Ammon's horn (tissue), 1 donor: ENCODE measurements around the gene PRSS3.
"Not testable (repeated sequence)": the region's sequence is repeated elsewhere in the genome, so short reads cannot be mapped to it uniquely, and the experiment has no call there.

Source experiments
- DNase-seq: peaks from one replicate; pipeline ENCODE4 v3.0.0-alpha.2; 2016; ENCODE audit warnings: low spot score

The PRSS3 gene

DNA sequence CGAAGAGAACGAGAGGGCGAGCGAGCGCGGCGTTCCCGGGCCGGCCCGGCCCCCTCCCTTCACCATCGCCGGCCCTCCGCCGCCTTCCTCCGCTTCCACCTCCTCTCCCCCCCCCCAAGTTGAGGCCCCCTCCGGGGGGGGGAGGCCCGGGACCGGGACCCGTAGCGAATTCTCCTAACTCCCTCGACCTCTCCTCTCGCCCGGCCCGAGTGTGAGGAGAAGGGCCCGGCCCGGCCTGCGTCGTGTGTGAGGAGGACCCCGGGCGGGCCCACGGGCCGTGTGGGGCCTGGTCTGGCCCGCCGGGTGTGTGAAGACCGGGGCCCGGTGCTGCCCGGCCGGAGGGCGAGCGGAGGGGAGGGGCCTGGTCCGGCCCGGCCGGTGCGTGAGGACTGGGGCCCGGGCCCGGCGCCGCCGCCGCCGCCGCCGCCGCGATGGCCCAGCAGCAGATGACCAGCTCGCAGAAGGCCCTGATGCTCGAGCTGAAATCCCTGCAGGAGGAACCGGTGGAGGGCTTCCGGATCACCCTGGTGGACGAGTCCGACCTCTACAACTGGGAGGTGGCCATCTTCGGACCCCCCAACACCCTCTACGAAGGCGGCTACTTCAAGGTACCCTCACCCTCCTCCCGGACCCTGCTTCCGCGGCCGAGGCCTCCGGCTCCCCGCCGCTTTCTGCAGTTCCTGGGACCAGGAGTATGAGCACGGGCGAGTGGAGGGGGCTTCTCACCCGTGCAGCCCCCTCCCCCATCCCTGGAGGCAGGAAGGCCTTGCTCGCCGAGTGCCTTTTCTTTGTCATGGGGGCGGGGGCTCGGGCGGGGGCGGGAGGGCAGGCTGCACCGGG is 22.2 kb downstream of the PRSS3 start:
- DNase-seq, result peak; percentile 27

DNA sequence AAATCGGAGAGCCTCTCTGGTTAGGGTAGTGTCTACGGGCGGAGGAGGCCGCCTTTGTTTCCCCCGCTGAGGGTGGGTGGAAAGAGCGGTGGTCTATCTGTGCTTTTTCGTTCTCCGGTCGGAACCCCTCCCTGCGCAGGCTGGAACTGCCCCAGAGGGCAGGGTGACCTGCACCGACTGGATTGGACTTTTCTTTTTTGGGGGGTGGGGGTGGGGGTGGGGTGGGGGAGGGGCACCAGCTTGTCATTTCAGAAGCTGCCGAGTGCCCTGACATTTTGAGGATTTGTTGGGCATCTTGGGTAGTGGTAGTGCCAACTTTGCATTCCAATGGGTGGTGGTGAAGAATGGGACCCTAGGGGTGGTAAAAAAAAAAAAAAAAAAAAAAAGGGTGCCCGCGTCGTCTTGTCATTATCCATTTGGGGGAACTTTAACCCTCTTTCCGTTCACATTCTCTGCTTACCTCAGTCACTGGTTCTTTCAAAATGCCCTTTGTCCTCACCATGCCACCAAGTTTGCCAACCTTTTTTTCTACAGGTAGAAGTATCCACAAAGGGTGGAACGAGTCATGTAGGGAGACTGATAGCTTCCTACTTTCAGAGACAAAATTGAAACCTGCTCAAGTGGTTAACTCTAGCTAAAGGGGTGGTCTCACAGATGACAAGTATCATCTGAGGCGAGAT is 22.9 kb downstream of the PRSS3 start:
- DNase-seq, result peak; percentile 16

GRCh38 chr9:33818847-33819500 is 23.6 kb downstream of the PRSS3 start:
- no peak for DNase-seq

- DNase-seq, result peak; percentile 38
Measured at GRCh38 chr9:33820231-33820745, 24.9 kb downstream of the PRSS3 start.

DNA sequence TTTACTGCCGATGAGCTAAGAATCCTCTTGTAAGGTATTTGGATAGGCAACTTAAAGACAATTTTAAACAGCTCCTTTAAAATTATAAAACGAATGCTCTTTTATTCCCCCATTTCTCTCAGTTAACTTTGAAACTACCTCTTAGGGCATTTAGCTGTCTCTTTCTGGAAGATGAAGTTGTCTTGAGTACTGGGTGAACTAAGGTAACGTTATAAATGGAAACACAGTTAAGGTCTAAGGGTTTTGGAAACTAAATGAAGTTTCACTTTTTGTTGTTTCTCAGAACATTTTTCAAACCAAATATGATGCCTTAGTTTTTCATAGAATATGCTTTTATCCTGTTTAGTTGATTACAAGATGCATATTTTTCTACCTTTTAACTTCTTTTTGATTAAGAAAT is 28.4 kb downstream of the PRSS3 start:
- no peak for DNase-seq

GRCh38 chr9:33827285-33827684 is 31.9 kb downstream of the PRSS3 start:
- not testable (repeated sequence) for DNase-seq

DNA sequence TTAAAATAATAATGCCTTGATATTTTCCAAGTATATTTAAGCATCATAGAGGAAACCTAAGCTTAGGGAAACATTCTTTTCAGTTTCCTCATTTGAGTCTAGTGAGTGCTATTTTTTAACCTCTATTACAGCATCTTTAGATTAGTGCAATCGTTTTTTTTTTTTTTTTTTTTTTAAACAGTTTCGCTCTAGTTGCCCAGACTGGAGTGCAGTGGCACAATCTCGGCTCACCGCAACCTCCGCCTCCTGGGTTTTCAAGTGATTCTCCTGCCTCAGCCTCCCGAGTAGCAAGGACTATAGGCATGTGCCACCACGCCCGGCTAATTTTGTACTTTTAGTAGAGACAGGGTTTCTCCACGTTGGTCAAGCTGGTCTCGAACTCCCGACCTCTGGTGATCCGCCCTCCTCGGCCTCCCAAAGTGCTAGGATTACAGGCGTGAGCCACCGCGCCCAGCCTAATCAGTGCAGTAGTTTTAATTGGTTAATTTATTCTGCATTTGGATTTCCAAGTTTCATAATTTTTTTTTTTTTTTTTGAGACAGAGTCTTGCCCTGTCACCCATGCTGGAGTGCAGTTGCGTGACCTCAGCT is 34.4 kb downstream of the PRSS3 start:
- DNase-seq, result not testable (repeated sequence)

DNA sequence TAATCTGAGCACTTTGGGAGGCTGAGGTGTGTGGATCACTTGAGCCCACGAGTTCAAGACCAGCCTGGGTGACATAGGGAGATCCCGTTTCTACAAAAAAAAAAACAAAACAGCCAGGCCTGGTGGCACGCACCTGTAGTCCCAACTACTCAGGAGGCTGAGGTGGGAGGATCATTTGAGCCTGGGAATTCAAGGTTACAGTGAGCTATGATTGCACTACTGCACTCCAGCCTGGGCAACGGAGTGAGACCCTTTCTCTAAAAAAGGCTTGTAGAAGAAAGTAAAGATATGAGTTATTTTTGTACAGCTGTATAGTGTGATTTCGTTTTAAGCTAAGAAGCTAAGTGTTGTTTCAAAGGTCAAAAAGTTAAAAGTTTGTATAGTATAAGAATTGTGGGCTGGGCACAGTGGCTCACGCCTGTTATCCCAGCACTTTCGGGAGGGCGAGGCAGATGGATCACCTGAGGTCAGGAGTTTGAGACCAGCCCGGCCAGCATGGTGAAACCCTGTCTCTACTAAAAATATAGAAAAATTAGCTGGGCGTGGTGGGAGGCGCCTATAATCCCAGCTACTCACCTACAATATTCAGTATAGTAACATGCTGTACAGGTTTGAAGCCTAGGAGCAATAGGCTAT is 40.4 kb downstream of the PRSS3 start:
- no peak for DNase-seq

- not testable (repeated sequence) for DNase-seq
Measured at GRCh38 chr9:33836261-33836660, 40.9 kb downstream of the PRSS3 start.

GRCh38 chr9:33837138-33837537 is 41.8 kb downstream of the PRSS3 start:
- DNase-seq, result no peak

GRCh38 chr9:33840381-33840780 is 45.0 kb downstream of the PRSS3 start:
- DNase-seq, result no peak

- DNase-seq, result no peak
Measured at GRCh38 chr9:33843312-33843961, 48.1 kb downstream of the PRSS3 start.

DNA sequence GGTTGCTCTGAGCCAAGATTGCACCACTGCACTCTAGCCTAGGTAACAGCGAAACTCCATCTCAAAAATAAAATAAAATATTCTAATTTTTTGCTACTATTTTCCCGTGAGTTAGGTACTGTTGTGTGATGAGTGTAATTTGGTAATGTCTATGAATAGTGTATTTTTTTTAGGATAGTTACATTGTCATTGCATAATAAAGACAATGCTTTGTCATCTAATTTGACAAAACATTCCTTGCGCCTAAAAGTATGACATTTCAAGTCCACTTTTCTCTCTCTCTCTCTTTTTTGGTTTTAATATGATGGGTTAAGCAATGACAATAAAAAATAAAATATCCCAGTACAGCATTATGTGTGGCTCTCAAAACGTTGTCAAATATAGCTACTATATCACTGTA is 50.9 kb downstream of the PRSS3 start:
- DNase-seq, result no peak

DNA sequence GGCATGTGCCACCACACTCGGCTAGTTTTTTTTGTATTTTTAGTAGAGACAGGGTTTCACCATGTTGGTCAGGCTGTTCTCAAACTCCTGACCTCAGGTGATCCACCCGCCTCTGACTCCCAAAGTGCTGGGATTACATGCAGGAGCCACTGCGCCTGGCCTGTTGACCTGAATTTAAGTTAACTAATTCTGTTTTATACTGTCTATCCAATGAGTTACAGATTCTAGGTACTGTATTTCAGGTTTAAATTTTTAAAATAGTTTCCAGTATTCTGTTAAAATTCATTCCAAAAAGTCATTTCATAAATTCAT is 52.5 kb downstream of the PRSS3 start:
- not testable (repeated sequence) for DNase-seq
